GM21723 (cell line): ENCODE data around the gene MYH13.

Source experiments
- ATAC-seq: cut with Tn5 transposase; IDR thresholded peaks from one replicate; pipeline ENCODE4 v1.9.1; 2021; ENCODE audit warnings: mild to moderate bottlenecking, moderate library complexity; ENCODE audit not compliant: unreplicated experiment

Gene MYH13

GRCh38 chr17:10262451-10262850, 110.4 kb downstream of the MYH13 start:
- no peak for ATAC-seq

- ATAC-seq, result no peak
Observed at GRCh38 chr17:10261098-10261497, 111.7 kb downstream of the MYH13 start.

GRCh38 chr17:10251212-10251948, 121.4 kb downstream of the MYH13 start:
- ATAC-seq, result peak; percentile 94
